GM12878 (cell line): ENCODE data around the gene KLHL5. TPM values are rescaled to one million over a fixed set of nuclear protein-coding genes. Genes with fewer than 3 reads are reported as not detected.

Source experiments
- BHLHE40 ChIP-seq, 2 experiments: fragments of 450-650 bp in 1 of 2; IDR thresholded peaks; 2 replicates each; pipeline ENCODE4 v1.6.1; 2011 to 2017; ENCODE audit warnings: low read depth in 2 of 2, borderline replicate concordance in 1 of 2, improper control_type of control experiment in 1 of 2, low read length in 1 of 2, mild to moderate bottlenecking in 1 of 2
- CBX5 ChIP-seq: sonication (generic); IDR thresholded peaks from 2 replicates; pipeline ENCODE4 v1.6.1; 2016; ENCODE audit warnings: low read depth, moderate library complexity, mild to moderate bottlenecking, inconsistent platforms
- EP300 ChIP-seq, 2 experiments: fragments of 150-350 bp in 1 of 2; IDR thresholded peaks; 2 replicates each; pipeline ENCODE4 v1.6.1; 2011 to 2012; ENCODE audit warnings: low read depth in 2 of 2, low read length in 2 of 2, borderline replicate concordance in 1 of 2, improper control_type of control experiment in 1 of 2, inconsistent platforms in 1 of 2; ENCODE audit not compliant: control insufficient read depth in 1 of 2
- MYC ChIP-seq: IDR thresholded peaks from 2 replicates; pipeline ENCODE4 v1.6.1; 2011; ENCODE audit warnings: mild to moderate bottlenecking, low read length, moderate library complexity, inconsistent platforms; ENCODE audit not compliant: insufficient read depth, insufficient replicate concordance, insufficient read length, severe bottlenecking
- NBN ChIP-seq: fragments of 450-650 bp; IDR thresholded peaks from 2 replicates; pipeline ENCODE4 v1.6.1; 2016
- NFXL1 ChIP-seq: fragments of 450-650 bp; IDR thresholded peaks from 2 replicates; pipeline ENCODE4 v1.6.1; 2017; ENCODE audit warnings: antibody characterized with exemption, mild to moderate bottlenecking, borderline replicate concordance
- NRF1 ChIP-seq: conservative IDR thresholded peaks from 2 replicates; pipeline ENCODE4 v1.6.1; 2011; ENCODE audit warnings: mild to moderate bottlenecking, low read depth, low read length, improper control_type of control experiment
- SUPT20H ChIP-seq: IDR thresholded peaks from 2 replicates; pipeline ENCODE4 v1.6.1; 2011; ENCODE audit warnings: low read depth, mild to moderate bottlenecking, low read length, moderate library complexity, borderline replicate concordance; ENCODE audit not compliant: control insufficient read depth
- ZNF24 ChIP-seq: fragments of 450-650 bp; IDR thresholded peaks from 2 replicates; pipeline ENCODE4 v1.6.1; 2017; ENCODE audit warnings: antibody characterized with exemption, mild to moderate bottlenecking
- polyA plus RNA-seq, 11 experiments: library from polyadenylated mRNA; depleted of rRNA in 4 of 11; unstranded in 6 of 11; stranded (reverse) in 5 of 11; fragments of >200 nt; fragmentation: Nextera tagmentation in 4 of 11; fragmentation: Illumina TruSeq in 1 of 11; extraction: Ambion mirVana in 4 of 11; extraction: Trizol in 1 of 11; gene quantifications; 1 replicate in 1 of 11; 2 replicates in 10 of 11; pipeline versions ENCODE4 v1.2.1 to v1.2.3, GENCODE V29; 2011 to 2016; ENCODE audit warnings: inconsistent platforms in 2 of 11, missing spikeins in 2 of 11, low read depth in 1 of 11
- total RNA-seq, 4 experiments: library from RNA; depleted of rRNA in 3 of 4; stranded (reverse); fragments of >200 nt in 3 of 4; fragmentation: Illumina TruSeq in 1 of 4; extraction: Trizol in 1 of 4; gene quantifications; 2 replicates each; pipeline versions ENCODE4 v1.2.1 to v1.2.3, GENCODE V29; 2013 to 2021
- TF ChIP-seq, protein P1 (sequence below): fragments of 450-650 bp; IDR thresholded peaks from 2 replicates; pipeline ENCODE4 v1.6.1; 2017; ENCODE audit warnings: mild to moderate bottlenecking, moderate library complexity
- TF ChIP-seq, protein P2 (sequence below): fragments of 450-650 bp; IDR thresholded peaks from 2 replicates; pipeline ENCODE4 v1.6.1; 2017; ENCODE audit warnings: mild to moderate bottlenecking
- TF ChIP-seq, protein P3 (sequence below): IDR thresholded peaks from 2 replicates; pipeline ENCODE4 v1.6.1; 2012; ENCODE audit warnings: improper control_type of control experiment, low read depth, low read length; ENCODE audit not compliant: insufficient replicate concordance
- TF ChIP-seq, protein P4 (sequence below): IDR thresholded peaks from 2 replicates; pipeline ENCODE4 v1.6.1; 2012; ENCODE audit warnings: low read depth, low read length, improper control_type of control experiment
- TF ChIP-seq, protein P5 (sequence below): IDR thresholded peaks from 2 replicates; pipeline ENCODE4 v1.6.1; 2011; ENCODE audit warnings: mild to moderate bottlenecking, low read depth, low read length, moderate library complexity; ENCODE audit not compliant: insufficient replicate concordance

Gene KLHL5
- total and polyA plus RNA-seq, 10 of the 15 experiments (the other 5 are each of a cell fraction or from before 2014, with no cell fraction given): 4.7 to 27.3 (median 12.6) TPM

DNA sequence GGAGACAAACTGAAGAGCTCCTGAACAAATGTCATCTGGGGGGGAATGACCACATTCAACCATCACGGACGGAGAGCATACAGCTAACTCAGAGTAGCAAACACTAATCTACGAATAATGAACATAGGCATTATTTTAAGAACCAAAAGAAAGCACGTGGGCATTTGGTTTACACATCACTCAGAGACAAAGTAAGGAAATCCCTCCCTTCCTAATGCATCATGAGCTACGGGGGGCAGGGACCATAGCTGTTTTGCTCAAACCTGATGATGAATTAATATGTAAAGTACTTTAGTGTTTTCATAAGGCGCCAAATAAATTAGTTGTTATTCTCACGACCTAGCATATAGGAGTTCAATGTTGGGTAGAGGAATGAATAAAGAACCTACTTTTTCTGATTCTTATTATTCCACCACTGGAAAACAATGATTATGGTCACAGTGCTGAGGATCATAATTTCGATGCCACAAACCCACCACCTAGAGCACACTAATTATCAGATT lies 18.1 kb upstream of the KLHL5 start (continued):
- TF ChIP-seq, protein P1, sequence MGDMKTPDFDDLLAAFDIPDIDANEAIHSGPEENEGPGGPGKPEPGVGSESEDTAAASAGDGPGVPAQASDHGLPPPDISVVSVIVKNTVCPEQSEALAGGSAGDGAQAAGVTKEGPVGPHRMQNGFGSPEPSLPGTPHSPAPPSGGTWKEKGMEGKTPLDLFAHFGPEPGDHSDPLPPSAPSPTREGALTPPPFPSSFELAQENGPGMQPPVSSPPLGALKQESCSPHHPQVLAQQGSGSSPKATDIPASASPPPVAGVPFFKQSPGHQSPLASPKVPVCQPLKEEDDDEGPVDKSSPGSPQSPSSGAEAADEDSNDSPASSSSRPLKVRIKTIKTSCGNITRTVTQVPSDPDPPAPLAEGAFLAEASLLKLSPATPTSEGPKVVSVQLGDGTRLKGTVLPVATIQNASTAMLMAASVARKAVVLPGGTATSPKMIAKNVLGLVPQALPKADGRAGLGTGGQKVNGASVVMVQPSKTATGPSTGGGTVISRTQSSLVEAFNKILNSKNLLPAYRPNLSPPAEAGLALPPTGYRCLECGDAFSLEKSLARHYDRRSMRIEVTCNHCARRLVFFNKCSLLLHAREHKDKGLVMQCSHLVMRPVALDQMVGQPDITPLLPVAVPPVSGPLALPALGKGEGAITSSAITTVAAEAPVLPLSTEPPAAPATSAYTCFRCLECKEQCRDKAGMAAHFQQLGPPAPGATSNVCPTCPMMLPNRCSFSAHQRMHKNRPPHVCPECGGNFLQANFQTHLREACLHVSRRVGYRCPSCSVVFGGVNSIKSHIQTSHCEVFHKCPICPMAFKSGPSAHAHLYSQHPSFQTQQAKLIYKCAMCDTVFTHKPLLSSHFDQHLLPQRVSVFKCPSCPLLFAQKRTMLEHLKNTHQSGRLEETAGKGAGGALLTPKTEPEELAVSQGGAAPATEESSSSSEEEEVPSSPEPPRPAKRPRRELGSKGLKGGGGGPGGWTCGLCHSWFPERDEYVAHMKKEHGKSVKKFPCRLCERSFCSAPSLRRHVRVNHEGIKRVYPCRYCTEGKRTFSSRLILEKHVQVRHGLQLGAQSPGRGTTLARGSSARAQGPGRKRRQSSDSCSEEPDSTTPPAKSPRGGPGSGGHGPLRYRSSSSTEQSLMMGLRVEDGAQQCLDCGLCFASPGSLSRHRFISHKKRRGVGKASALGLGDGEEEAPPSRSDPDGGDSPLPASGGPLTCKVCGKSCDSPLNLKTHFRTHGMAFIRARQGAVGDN: 0 out of 2 replicates have a peak, but pooled peaks have one; percentile 34
- TF ChIP-seq, protein P2, sequence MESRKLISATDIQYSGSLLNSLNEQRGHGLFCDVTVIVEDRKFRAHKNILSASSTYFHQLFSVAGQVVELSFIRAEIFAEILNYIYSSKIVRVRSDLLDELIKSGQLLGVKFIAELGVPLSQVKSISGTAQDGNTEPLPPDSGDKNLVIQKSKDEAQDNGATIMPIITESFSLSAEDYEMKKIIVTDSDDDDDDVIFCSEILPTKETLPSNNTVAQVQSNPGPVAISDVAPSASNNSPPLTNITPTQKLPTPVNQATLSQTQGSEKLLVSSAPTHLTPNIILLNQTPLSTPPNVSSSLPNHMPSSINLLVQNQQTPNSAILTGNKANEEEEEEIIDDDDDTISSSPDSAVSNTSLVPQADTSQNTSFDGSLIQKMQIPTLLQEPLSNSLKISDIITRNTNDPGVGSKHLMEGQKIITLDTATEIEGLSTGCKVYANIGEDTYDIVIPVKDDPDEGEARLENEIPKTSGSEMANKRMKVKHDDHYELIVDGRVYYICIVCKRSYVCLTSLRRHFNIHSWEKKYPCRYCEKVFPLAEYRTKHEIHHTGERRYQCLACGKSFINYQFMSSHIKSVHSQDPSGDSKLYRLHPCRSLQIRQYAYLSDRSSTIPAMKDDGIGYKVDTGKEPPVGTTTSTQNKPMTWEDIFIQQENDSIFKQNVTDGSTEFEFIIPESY: no peak
- TF ChIP-seq, protein P3, sequence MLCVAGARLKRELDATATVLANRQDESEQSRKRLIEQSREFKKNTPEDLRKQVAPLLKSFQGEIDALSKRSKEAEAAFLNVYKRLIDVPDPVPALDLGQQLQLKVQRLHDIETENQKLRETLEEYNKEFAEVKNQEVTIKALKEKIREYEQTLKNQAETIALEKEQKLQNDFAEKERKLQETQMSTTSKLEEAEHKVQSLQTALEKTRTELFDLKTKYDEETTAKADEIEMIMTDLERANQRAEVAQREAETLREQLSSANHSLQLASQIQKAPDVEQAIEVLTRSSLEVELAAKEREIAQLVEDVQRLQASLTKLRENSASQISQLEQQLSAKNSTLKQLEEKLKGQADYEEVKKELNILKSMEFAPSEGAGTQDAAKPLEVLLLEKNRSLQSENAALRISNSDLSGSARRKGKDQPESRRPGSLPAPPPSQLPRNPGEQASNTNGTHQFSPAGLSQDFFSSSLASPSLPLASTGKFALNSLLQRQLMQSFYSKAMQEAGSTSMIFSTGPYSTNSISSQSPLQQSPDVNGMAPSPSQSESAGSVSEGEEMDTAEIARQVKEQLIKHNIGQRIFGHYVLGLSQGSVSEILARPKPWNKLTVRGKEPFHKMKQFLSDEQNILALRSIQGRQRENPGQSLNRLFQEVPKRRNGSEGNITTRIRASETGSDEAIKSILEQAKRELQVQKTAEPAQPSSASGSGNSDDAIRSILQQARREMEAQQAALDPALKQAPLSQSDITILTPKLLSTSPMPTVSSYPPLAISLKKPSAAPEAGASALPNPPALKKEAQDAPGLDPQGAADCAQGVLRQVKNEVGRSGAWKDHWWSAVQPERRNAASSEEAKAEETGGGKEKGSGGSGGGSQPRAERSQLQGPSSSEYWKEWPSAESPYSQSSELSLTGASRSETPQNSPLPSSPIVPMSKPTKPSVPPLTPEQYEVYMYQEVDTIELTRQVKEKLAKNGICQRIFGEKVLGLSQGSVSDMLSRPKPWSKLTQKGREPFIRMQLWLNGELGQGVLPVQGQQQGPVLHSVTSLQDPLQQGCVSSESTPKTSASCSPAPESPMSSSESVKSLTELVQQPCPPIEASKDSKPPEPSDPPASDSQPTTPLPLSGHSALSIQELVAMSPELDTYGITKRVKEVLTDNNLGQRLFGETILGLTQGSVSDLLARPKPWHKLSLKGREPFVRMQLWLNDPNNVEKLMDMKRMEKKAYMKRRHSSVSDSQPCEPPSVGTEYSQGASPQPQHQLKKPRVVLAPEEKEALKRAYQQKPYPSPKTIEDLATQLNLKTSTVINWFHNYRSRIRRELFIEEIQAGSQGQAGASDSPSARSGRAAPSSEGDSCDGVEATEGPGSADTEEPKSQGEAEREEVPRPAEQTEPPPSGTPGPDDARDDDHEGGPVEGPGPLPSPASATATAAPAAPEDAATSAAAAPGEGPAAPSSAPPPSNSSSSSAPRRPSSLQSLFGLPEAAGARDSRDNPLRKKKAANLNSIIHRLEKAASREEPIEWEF: peak; percentile 18
- TF ChIP-seq SUPT20H (no peak), CBX5 (no peak), NRF1 (no peak), MYC (no peak), BHLHE40 (IDR thresholded peaks at IDR 0.05; ENCODE audit: borderline replicate concordance in 1 of 2, low read depth in 2 of 2, low read length in 1 of 2) (peak in 1 of 2 experiments; percentile 39; a peak in 1 of 4 replicates), NBN (no peak), NFXL1 (no peak), EP300 (IDR thresholded peaks at IDR 0.05; ENCODE audit: borderline replicate concordance in 1 of 2, control insufficient read depth in 1 of 2, low read depth in 2 of 2, low read length in 2 of 2) (0 out of 4 replicates have a peak, but pooled peaks of 1 of the 2 experiments have one; percentile 17), ZNF24 (no peak)
- TF ChIP-seq, protein P4, sequence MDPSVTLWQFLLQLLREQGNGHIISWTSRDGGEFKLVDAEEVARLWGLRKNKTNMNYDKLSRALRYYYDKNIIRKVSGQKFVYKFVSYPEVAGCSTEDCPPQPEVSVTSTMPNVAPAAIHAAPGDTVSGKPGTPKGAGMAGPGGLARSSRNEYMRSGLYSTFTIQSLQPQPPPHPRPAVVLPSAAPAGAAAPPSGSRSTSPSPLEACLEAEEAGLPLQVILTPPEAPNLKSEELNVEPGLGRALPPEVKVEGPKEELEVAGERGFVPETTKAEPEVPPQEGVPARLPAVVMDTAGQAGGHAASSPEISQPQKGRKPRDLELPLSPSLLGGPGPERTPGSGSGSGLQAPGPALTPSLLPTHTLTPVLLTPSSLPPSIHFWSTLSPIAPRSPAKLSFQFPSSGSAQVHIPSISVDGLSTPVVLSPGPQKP: no peak
- TF ChIP-seq, protein P5, sequence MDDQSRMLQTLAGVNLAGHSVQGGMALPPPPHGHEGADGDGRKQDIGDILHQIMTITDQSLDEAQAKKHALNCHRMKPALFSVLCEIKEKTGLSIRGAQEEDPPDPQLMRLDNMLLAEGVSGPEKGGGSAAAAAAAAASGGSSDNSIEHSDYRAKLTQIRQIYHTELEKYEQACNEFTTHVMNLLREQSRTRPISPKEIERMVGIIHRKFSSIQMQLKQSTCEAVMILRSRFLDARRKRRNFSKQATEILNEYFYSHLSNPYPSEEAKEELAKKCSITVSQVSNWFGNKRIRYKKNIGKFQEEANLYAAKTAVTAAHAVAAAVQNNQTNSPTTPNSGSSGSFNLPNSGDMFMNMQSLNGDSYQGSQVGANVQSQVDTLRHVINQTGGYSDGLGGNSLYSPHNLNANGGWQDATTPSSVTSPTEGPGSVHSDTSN: no peak
